ENCODE results near the gene CDO1.
"Not testable (repeated sequence)": the region's sequence is repeated elsewhere in the genome, so short reads cannot be mapped to it uniquely, and the experiment has no call there.

DNA sequence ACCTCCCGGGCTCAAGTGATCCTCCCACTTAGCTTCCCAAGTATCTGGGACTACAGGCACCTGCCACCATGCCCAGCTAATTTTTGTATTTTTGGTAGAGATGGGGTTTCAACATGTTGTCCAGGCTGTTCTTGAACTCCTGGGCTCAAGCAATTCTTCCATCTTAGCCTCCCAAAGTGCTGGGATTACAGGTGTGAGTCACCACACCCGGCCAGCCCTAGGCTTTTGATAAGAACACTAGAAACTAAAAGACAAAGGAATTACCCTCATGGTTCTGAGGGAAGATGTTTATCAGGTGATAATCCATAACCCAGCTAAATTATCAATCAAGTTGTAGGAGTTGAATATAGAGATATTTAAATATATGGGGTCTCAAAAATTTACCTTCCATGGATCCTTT is 8.4 kb downstream of the CDO1 start:
- TF ChIP-seq, protein P1, sequence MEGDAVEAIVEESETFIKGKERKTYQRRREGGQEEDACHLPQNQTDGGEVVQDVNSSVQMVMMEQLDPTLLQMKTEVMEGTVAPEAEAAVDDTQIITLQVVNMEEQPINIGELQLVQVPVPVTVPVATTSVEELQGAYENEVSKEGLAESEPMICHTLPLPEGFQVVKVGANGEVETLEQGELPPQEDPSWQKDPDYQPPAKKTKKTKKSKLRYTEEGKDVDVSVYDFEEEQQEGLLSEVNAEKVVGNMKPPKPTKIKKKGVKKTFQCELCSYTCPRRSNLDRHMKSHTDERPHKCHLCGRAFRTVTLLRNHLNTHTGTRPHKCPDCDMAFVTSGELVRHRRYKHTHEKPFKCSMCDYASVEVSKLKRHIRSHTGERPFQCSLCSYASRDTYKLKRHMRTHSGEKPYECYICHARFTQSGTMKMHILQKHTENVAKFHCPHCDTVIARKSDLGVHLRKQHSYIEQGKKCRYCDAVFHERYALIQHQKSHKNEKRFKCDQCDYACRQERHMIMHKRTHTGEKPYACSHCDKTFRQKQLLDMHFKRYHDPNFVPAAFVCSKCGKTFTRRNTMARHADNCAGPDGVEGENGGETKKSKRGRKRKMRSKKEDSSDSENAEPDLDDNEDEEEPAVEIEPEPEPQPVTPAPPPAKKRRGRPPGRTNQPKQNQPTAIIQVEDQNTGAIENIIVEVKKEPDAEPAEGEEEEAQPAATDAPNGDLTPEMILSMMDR (IDR thresholded peaks at IDR 0.05), result not testable (repeated sequence)
- not testable (repeated sequence) for TF ChIP-seq POLR2A (IDR thresholded peaks at IDR 0.05)
